CD4-positive, alpha-beta T cell treated with Interferon gamma for 1 hour (primary cell): Measurements from ENCODE around the gene EDDM3A.

ENCODE experiments used
- DNase-seq: peaks from one replicate; pipeline ENCODE4 v3.0.0-alpha.2; 2020

The EDDM3A gene

DNA sequence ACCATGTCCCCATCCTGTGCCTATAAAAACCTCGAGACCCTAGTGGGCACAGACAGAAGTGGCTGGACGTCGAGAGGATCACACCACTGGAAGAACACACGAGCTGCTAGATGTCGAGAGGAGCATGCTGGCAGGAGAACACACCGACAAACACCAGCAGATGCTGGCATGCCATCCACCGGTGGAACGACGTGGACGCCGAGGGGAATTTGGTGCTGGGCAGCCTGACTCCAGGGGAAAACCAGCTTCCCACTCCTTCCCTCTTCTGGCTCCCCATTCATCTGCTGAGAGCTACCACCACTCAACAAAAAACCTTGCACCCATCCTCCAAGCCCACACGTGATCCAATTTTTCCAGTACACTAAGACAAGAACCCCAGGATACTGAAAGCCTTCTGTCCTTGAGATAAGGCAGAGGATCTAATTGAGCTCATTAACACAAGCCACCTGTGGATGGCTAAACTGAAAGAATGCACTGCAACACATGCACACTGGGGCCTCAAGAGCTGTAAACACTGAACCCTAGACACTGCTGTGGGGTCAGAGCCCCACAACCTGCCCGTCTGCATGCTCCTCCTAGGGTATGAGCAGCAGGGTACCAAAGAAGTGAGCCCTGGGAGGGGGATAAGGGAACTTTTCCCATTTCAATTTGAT, 44.9 kb downstream of the EDDM3A start:
- no peak for DNase-seq

GRCh38 chr14:20791187-20791586, 45.5 kb downstream of the EDDM3A start:
- no peak for DNase-seq

DNA sequence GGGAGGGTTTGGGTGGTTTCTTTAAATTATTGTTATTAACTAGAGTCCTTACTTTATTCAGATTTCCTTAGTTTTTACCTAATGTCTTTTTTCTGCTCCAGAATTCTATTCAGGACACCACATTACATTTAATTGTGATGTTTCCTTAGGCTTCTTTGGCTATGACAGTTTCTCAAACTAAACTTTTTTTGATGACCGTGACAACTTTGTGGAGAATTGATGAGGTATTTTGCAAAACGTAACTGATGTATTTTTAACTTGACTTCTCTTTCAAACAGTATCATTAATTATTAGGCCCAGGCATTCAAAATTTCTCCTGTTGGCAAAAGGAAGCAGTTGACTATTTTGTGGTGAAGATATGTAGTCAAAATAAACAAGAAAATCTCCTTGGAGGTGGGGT, 45.9 kb downstream of the EDDM3A start:
- DNase-seq = no peak

GRCh38 chr14:20792556-20792955, 46.9 kb downstream of the EDDM3A start:
- no peak for DNase-seq

DNA sequence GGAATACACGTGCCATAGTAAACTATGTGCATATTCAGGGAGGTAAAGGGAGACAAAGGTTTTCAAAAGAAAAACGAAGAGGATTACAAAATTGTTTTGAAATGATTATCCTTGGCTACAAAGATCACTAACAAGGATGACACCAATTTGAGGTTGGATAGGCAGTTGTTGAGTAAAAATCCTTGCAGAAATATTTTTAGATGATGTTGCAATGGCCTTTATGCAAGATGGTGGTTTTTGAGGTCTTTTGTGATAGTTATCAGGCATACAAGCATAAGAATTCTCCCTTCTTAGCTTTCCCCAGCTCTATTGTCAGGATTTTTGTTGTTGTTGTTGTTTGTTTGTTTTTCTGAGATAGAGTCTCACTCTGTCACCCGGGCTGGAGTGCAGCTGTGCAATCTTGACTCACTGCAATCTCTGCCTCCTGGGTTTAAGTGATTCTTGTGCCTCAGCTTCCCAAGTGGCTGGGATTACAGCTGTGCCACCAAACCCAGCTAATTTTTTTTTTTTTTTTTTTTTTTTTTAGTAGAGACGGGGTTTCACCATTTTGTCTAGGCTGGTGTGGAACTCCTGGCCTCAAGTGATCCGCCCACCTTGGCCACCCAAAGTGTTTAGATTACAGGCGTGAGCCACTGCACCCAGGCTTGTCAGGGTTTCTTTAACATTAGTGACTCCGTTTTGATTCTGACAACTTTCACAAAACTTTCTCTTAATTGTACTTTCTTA, 49.1 kb downstream of the EDDM3A start:
- DNase-seq = no peak

- no peak for DNase-seq
Measured at GRCh38 chr14:20797164-20797563, 51.5 kb downstream of the EDDM3A start.
